HG02973 (cell line): Measurements from ENCODE around the gene IFNB1.

Experiments
- ATAC-seq: cut with Tn5 transposase; IDR thresholded peaks from one replicate; pipeline ENCODE4 v1.9.1; 2021; ENCODE audit warnings: moderate library complexity; ENCODE audit not compliant: unreplicated experiment

IFNB1 gene

DNA sequence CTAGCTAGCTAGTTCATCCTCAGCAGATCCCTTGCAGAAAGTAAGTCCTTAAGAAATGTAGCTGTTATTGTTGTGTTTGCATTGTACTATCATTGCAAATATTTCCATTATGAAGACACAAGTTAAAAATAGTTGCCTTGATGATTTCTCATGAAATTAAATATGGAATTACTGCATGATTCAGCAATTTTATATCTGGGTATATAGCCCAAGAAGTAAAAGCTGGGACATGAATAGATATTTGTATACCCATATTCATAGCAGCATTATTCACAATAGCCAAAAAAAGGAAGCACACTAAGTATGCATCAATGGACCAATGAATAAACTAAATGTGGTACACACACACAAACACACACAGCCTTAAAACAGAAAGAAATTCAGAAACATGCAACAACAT lies 6.8 kb downstream of the IFNB1 start:
- ATAC-seq = no peak

GRCh38 chr9:21070171-21070571 lies 7.6 kb downstream of the IFNB1 start:
- no peak for ATAC-seq

DNA sequence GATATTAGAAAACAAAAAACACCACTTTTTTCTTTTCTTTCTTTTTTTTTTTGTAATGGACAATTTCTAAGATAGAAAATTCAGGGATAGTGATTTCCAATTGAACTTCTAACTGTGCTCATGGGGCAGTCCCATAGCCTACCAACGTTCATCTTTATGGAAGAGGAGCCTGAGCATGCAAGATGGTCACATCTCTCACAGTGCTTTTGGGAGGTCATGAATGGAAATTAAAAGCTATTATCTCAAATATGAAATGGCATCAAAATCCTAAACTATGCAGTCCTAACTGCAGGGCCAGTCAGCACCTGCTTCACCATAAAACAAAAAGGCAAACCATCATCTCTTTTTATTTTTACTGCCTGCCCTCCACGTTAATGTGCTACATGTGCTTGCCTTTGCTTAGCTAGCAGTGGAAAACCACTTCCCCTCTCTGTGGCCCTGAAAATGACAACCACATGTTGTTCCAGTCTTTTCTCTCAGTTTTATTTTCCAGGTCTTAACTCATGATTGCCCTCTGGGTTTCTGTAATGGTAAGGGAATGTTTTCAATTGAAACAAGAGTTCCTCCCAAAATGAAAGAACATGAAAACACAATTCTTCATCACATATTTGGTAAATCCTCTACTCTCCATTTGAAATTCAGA lies 16.7 kb downstream of the IFNB1 start:
- no peak for ATAC-seq

- ATAC-seq = no peak
Measured at GRCh38 chr9:21056931-21057330, 20.8 kb downstream of the IFNB1 start.

DNA sequence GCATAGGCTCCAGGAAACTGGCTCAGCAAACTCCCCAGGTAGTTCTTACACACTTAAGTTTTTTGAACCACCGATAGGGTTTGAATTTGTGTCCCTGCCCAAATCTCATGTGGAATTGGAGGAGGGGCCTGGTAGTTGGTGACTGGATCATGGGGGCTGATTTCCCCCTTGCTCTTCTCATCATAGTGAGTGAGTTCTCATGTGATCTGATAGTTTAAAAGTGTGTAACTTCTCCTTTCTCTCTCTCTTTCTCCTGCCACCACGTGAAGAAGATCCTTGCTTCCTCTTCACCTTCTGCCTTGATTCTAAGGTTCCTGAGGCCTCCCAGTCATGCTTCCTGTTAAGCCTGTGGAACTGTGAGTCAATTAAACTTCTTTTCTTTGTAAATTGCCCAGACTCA lies 23.9 kb downstream of the IFNB1 start:
- ATAC-seq = no peak

DNA sequence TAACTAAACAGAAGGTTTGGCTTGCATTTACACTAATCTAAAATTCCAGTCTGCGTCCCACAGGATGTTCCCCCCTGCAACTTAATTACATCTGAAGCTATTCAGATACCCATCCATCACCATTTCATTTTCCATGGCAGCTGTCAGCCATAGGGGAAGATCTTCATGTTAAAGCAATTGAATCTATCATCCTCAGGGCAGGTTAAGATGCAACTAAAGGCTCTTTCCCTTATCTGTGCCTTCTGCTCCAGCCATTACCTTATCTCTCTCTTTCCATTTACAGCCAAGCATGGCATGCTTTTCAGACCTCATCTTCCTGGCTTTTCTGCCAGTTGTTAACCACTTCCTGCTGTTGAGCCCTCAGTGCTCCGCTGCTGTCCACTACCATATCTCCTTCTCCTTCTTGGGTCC lies 30.5 kb downstream of the IFNB1 start:
- no peak for ATAC-seq

GRCh38 chr9:21043841-21044240 lies 33.9 kb downstream of the IFNB1 start:
- ATAC-seq = no peak

DNA sequence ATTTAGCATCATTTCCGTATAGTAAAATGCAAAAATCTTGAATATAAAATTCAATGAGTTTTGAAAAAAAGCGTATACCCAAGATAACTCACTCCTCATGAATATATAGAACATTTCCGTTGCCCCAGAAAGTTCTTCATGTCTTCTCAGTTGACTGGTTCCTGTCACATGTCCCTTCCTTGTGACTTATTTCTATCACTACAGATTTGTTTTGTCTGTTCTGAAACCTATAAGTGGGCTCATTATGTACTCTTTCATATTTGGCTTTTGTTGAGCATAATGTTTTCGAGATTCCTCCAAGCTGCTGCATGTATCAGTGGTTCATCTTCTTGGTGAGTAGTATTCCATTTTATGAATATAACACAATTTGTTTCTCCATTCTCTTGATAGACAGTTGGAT lies 35.3 kb downstream of the IFNB1 start:
- no peak for ATAC-seq

DNA sequence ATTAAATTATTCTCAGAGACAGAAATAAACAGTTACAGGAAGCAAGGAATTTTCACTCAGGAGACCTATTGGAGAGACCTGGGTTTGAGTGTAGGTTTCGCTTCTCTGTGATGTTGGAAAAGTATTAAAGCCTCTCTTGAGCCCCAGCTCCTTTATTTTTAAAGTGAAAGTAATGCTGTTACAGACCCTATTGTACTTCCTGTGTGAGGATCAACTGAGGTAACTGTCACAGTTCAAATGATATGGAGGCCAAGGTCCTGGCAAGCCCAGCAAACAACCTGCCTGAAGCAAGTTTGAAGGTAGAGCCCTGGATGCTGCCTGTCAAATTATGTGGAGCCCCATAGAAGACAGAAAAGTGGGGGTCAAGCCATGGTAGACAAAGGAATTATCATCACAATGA lies 38.4 kb downstream of the IFNB1 start:
- ATAC-seq = no peak

GRCh38 chr9:21037278-21037677 lies 40.5 kb downstream of the IFNB1 start:
- no peak for ATAC-seq

DNA sequence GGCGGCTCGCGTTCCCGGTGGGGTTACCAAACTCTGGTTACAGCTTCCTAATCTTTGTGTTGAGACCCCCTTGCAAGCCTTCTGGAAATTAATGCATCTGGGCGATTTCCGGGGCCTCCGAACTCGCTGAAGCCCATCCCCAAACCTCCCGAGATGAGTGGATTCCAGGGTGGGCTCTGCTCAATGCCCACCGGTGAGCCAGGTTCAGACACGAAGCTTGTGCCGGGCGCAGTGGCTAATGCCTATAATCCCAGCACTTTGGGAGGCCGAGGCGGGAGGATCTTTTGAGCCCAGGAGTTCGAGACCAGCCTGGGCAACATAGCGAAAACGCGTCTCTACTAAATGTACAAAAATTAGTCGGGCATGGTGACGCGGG lies 45.9 kb downstream of the IFNB1 start:
- ATAC-seq = no peak

DNA sequence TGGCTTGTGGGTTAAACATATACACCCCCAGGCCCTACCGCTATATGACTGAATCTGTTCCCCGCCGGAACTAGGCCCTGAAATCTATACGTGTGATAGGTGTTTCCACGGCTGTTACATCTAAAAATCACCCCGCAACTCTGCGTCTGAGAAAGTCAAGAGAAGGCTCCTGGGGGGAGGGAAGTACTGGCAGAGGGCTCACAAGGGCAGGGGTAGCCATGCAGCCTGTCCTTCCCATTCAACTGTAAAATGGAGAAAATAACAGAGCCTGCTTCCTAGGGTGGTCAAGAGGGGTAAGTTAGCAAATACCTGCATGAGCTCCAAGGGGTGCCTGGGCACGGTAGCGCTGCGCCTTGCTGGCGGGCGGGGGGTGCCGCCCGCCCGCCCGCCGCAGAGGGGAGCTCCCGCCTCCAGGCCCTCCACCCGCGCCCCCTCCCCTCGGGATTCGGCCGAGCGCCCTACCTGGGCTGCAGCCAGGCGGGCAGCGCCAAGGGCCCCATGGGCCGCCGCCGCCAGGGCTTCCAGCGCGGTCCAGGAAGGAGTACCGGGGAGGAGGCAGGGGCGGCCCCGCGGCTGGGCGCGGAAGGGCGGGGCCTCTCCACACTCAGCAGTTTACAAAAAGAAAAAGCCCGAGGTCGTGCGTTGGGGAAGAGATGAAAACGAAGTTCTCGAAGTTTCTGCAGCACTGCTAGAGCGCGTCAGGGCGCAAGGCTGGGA lies 46.5 kb downstream of the IFNB1 start, which contains the start of gene HACD4:
TSS of gene HACD4 (minus strand) at position 550 of the 717 bp plus-strand sequence. CDS start at position 500, 50 bp downstream.
- peak; percentile 64 for ATAC-seq

DNA sequence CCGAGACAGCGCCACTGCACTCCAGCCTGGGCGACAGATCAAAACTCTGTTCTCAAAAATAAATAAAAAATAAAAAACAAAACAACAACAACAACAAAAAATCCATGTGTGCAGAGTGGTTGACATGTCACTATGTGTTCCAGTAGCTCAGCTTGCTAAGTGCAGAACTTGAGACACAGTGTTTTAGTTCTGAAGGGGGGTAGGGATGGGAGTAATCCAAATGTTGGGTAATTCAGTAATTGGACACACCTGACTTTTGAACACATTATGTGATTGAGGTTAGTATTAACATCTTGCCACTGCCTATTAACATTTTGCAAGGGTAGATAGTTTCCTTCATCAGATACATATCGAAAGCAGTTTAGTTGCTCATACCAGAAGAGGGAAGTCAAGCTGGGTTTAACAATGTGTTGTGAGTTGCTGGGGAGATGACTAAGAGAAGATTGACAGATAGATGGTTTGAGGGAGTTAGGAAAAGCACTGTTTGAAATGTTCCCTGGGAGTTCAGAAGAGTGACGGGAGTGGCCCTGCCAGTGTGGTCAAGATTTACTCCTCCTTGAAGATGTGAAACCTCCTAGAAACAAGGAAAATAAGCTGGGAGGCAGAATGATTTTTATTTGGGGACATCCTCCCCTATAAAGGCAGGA lies 47.2 kb downstream of the IFNB1 start:
- ATAC-seq = peak; percentile 90

GRCh38 chr9:21029661-21030060 lies 48.1 kb downstream of the IFNB1 start:
- no peak for ATAC-seq

DNA sequence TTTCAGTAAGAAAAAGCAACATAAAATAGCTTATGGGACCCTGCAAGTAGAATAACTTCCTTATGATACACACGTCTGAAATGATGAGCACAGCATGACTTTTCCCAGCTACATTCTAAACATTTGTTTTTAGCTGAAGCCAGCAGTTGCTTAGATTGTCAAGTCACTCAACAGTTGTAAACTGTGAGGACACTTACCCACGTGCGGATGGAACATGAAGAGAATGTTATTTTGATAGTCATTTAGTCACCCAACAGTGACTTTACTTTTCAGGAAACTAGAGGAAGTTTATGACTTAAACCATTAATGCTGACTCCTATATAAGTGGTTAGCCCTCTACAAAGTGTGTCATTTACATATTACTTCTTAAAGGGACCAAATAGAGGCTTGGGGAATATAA lies 49.3 kb downstream of the IFNB1 start:
- ATAC-seq = no peak

DNA sequence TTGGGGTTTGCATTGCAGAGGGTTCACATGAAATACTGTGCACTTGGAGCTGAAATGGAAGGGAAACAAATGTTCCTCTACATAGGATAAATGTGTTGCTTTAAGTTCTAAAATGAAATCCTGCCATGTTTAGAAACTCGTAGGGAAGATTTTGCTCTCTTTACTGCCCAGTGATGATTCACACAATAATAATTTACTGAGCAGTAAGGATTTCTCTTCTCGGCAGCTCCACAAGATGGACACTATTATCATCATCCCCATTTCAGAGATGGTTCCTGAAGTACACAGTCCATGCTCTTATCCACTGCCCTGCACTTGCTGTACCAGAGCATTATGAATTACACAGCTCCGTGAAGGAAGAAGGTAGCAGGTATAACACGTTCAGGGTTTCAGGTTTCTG lies 50.4 kb downstream of the IFNB1 start:
- no peak for ATAC-seq
